Bronchial epithelial cell (primary cell): ENCODE results near the gene POMT1. TPM values are rescaled to one million over a fixed set of nuclear protein-coding genes. Genes with fewer than 3 reads are reported as not detected.
"Not testable (repeated sequence)": the region's sequence is repeated elsewhere in the genome, so short reads cannot be mapped to it uniquely, and the experiment has no call there.

ENCODE experiments used
- DNase-seq: peaks from one replicate; pipeline ENCODE4 v3.0.0-alpha.2; 2010; ENCODE audit warnings: low read depth
- FAIRE-seq: peaks from 2 replicates; lab custom pipeline; 2011; peaks lifted over from hg19 to GRCh38; lab: Jason Lieb, UNC
- H3K27me3 ChIP-seq: 2 replicates; pipeline ENCODE4 v1.5.1; 2011; ENCODE audit warnings: low read length; ENCODE audit not compliant: control insufficient read depth, insufficient read depth
- H3K36me3 ChIP-seq: 2 replicates; pipeline ENCODE4 v1.5.1; 2011; ENCODE audit warnings: low read length; ENCODE audit not compliant: control insufficient read depth, insufficient read depth
- H3K4me3 ChIP-seq: 2 replicates; pipeline ENCODE4 v1.5.1; 2011; ENCODE audit warnings: mild to moderate bottlenecking, low read depth, low read length, control low read depth
- total RNA-seq: library from RNA; depleted of rRNA; stranded (reverse); fragments of >200 nt; gene quantifications from 2 replicates; pipeline ENCODE4 v1.2.1, GENCODE V29; 2014
- TF ChIP-seq, protein P1 (sequence below): IDR thresholded peaks from 2 replicates; pipeline ENCODE4 v1.5.1; 2011; ENCODE audit warnings: mild to moderate bottlenecking, moderate library complexity, low read length, control low read depth, inconsistent platforms; ENCODE audit not compliant: insufficient read depth, severe bottlenecking

Gene POMT1, protein sequence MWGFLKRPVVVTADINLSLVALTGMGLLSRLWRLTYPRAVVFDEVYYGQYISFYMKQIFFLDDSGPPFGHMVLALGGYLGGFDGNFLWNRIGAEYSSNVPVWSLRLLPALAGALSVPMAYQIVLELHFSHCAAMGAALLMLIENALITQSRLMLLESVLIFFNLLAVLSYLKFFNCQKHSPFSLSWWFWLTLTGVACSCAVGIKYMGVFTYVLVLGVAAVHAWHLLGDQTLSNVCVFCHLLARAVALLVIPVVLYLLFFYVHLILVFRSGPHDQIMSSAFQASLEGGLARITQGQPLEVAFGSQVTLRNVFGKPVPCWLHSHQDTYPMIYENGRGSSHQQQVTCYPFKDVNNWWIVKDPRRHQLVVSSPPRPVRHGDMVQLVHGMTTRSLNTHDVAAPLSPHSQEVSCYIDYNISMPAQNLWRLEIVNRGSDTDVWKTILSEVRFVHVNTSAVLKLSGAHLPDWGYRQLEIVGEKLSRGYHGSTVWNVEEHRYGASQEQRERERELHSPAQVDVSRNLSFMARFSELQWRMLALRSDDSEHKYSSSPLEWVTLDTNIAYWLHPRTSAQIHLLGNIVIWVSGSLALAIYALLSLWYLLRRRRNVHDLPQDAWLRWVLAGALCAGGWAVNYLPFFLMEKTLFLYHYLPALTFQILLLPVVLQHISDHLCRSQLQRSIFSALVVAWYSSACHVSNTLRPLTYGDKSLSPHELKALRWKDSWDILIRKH
- 13.7 and 16.3 TPM in 2 replicates for total RNA-seq

DNA sequence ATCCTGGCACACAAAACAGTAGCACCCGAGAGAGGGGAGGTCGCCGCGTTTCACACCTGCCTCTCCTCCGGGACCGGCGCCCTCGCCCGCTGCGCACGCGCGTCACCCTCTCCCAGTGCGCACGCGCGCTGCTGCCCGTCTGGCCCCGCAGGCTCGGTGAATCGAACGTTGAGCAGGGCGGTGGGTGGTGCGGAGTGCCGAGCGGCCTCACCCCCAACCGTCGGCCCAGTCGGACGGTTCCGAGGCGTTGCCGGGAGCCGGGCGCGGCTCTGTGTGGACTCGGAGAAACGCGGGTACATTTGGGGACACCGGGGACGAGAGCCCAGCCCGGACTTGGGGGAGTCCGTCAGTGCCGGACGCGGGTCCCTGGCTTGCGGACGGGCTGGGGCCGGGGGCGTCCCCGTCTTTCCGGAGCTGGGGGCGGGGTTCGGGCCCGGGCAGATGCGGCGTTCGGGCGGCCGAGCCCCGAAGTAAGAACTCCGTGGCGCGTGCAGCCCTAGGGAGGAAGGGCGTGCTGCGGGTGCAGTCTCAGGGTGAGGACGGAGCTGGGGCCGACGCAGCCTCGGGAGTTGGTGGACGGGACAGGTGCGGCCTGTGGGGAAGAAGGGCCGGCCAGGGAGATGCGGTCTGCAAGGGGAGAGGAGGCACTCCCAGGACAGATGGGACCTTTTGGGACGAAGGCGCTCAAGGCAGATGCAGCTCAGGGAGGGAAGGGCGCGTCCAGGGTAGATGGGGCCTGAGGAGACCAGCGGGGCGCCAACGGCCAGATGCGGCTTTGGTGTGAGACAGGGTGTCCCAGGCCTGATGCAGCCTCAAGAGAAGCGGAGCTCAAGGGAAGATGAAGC lies at the start of gene POMT1:
Gene POMT1 (plus strand): TSS at position 138 of the 845 bp plus-strand sequence. CDS start 1,301 bp downstream, outside the sequence.
- peak within 1 kb of the TSS; percentile 84 for H3K4me3 ChIP-seq
- FAIRE-seq (no peak), DNase-seq (peak; percentile 60)
- H3K36me3 ChIP-seq = peaks cover 10% of the 10 kb centered on the region
- TF ChIP-seq, protein P1, sequence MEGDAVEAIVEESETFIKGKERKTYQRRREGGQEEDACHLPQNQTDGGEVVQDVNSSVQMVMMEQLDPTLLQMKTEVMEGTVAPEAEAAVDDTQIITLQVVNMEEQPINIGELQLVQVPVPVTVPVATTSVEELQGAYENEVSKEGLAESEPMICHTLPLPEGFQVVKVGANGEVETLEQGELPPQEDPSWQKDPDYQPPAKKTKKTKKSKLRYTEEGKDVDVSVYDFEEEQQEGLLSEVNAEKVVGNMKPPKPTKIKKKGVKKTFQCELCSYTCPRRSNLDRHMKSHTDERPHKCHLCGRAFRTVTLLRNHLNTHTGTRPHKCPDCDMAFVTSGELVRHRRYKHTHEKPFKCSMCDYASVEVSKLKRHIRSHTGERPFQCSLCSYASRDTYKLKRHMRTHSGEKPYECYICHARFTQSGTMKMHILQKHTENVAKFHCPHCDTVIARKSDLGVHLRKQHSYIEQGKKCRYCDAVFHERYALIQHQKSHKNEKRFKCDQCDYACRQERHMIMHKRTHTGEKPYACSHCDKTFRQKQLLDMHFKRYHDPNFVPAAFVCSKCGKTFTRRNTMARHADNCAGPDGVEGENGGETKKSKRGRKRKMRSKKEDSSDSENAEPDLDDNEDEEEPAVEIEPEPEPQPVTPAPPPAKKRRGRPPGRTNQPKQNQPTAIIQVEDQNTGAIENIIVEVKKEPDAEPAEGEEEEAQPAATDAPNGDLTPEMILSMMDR = no peak
- H3K27me3 ChIP-seq = no peaks in the 10 kb centered on the region

DNA sequence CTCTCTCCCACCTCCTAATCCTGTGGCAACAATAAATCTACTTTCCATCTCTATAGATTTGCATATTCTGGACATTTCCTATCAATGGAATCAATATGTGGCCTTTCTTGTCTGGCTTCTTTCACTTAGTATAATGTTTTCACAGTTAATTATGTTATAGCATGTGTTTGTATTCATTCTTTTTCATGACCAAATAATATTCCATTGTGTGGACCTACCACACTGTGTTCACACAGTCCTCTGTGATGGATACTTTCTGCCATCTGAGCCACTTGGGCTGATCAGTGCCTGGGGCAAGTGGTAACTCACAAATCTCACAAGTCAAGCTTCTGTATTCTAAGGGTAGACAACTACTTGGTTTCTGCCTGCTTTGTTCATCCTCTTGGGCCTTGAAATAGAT lies 48.7 kb upstream of the POMT1 start:
- Histone ChIP-seq H3K36me3 (peaks cover 22% of the 10 kb centered on the region), H3K4me3 (no peak overlapping the region), H3K27me3 (no peaks in the 10 kb centered on the region)
- DNase-seq = no peak
- FAIRE-seq = no peak
- TF ChIP-seq, protein P1 = no peak

DNA sequence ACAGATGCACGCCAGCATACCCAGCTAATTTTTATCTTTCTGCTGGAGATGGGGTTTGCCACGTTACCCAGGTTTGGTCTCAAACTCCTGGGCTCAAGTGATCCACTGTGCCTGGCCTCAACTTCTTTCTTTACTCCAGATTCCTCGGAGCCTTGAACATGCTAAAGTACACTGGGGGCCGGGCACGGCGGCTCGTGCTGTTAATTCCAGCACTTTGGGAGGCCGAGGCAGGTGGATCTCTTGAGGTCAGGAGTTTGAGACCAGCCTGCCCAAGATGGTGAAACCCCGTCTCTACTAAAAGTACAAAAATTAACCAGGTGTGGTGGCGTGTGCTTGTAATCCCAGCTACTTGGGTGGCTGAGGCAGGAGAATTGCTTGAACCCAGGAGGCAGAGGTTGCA lies 47.1 kb upstream of the POMT1 start:
- H3K36me3 ChIP-seq = peaks cover 26% of the 10 kb centered on the region
- not testable (repeated sequence) for DNase-seq, H3K4me3 ChIP-seq, H3K27me3 ChIP-seq, FAIRE-seq

DNA sequence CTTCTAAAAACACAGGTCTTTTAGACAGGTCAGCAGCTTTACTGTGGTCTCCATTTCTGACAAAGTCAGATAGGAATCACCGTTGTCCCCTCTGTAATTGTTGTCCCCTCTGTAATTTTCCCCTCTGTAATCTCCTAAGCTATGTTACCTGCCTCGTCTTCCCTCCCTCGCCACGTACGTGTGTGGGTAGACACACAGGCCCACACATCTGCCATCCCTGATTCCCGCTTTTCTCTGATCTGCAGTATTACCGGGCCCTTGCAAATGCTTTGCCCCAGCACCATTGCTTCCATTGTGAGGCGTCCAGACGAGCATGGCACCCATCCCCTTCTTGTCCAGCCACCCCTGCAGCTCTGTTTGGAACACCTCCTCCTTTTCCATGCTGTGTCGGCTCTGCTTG lies 45.0 kb upstream of the POMT1 start:
- DNase-seq (no peak), FAIRE-seq (no peak)
- TF ChIP-seq, protein P1 = no peak

DNA sequence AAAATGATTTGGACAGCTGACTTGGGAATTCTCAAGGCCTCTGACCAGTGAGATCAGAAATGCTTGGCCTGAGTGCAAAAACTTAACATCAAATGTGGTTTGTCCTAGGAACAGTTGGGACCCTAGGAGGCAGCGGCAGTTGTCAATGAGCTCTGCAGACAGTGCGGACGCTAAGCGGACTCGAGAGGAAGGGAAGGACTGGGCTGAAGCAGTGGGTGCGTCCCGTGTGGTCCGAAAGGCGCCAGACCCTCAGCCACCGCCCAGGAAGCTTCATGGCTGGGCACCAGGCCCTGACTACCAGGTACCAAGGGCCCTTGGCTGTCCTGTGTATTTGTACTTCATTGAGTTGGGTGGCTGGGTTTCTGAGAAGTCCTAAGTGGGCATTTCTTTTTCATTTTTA lies 43.7 kb upstream of the POMT1 start:
- FAIRE-seq (no peak), DNase-seq (no peak)
- Histone ChIP-seq H3K36me3 (peaks cover 29% of the 10 kb centered on the region), H3K4me3 (no peak overlapping the region), H3K27me3 (no peaks in the 10 kb centered on the region)
- TF ChIP-seq, protein P1 = no peak

More for the DNA sequence above, 45.0 kb upstream of the POMT1 start:
- peaks cover 32% of the 10 kb centered on the region for H3K36me3 ChIP-seq
- H3K4me3 ChIP-seq = no peak overlapping the region
- no peaks in the 10 kb centered on the region for H3K27me3 ChIP-seq
